ENCODE measurements around the gene CACNA2D2. TPM values are rescaled to one million over a fixed set of nuclear protein-coding genes. Genes with fewer than 3 reads are reported as not detected.

The CACNA2D2 gene
- total RNA-seq, 2 experiments from 2014 or later, result 0.56 to 1.1 TPM

DNA sequence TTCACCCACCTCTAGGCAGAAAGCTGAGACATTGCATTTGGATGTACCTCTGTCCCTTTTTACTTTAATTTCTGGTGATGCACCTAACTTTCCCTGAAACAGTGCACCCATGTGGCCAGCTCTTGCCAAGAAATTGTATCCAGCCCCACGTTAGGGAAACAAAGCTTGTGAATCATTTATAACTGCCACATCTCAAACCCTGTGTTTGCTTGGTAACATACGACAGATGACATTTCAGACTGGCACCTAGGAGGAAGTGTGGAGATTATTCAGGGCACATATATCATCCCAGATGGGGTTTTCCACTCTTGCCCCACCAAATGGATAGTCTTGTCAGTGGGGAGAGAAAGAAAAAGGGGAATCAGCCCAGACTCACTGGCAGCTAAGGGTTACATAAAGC lies 150.7 kb downstream of the CACNA2D2 start:
- ATAC-seq, result no peak
- H3K4me1 Mint-ChIP-seq, result peaks cover 68% of the 10 kb centered on the region
- H3K27me3 Mint-ChIP-seq, result no peaks in the 10 kb centered on the region
- CTCF ChIA-PET, result interaction anchor here (0.8 to 7.2 kb wide), 6 partner anchors 8 to 190 kb away, joined by 3 to 37 read pairs (median 4); partner anchors contain the start of gene RASSF1
- DNase-seq, result no peak
- no peaks in the 10 kb centered on the region for H3K9me3 Mint-ChIP-seq (ENCODE audit: low read depth)
- peak overlapping the region; percentile 32 for H3K27ac Mint-ChIP-seq
- H3K4me3 Mint-ChIP-seq, result no peak overlapping the region
- peaks cover 21% of the 10 kb centered on the region for H3K36me3 Mint-ChIP-seq

GRCh38 chr3:50351323-50351697 lies 152.1 kb downstream of the CACNA2D2 start:
- ATAC-seq, result no peak
- no peaks in the 10 kb centered on the region for H3K9me3 Mint-ChIP-seq (ENCODE audit: low read depth)
- peak overlapping the region; percentile 93 for H3K4me3 Mint-ChIP-seq
- peaks cover 65% of the 10 kb centered on the region for H3K4me1 Mint-ChIP-seq
- H3K27me3 Mint-ChIP-seq, result no peaks in the 10 kb centered on the region
- CTCF ChIA-PET, result interaction anchor here (1.2 to 8.3 kb wide), 6 partner anchors 8 to 191 kb away, joined by 3 to 64 read pairs (median 6); partner anchors contain the start of gene TMEM115
- peak overlapping the region; percentile 97 for H3K27ac Mint-ChIP-seq
- peaks cover 22% of the 10 kb centered on the region for H3K36me3 Mint-ChIP-seq
- DNase-seq, result no peak

GRCh38 chr3:50350527-50351322 lies 152.7 kb downstream of the CACNA2D2 start, which contains the start of the genes CYB561D2 and NPRL2:
Gene CYB561D2 (plus strand): TSS chr3:50350862. CDS start chr3:50351434, 572 bp downstream.
Gene NPRL2 (minus strand): TSS chr3:50350775. CDS start chr3:50350652, 123 bp downstream.
- ATAC-seq, result peak; percentile 92
- Mint-ChIP-seq H3K4me3 (peak within 1 kb of the TSS; percentile 93), H3K4me1 (peaks cover 63% of the 10 kb centered on the region), H3K27me3 (no peaks in the 10 kb centered on the region), H3K9me3 (ENCODE audit: low read depth) (no peaks in the 10 kb centered on the region), H3K36me3 (peaks cover 23% of the 10 kb centered on the region), H3K27ac (peak within 1 kb of the TSS; percentile 97)
- CTCF ChIA-PET, result interaction anchor here (0.6 to 8.3 kb wide), 12 partner anchors 9 to 261 kb away, joined by 3 to 64 read pairs (median 4); partner anchors contain the start of genes C3orf18, CISH, HEMK1 and TMEM115
- DNase-seq, result peak; percentile 100

DNA sequence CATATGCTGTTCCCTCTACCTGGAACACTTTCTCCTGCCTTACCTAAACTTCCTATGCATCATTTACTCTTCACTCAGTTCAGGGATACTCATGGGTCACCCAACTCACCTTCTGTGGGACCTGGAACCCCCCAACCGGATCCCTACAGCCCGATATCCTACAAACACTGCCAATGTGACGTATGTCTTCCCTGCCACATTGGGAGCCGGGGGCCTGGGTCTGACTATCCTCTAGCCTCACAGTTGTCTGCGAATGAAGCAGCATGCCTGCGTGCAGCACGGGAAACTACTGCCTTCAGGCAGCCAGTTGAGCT lies 153.3 kb downstream of the CACNA2D2 start:
- H3K4me3 Mint-ChIP-seq, result peak overlapping the region; percentile 93
- DNase-seq (no peak), ATAC-seq (no peak)
- H3K27me3 Mint-ChIP-seq, result no peaks in the 10 kb centered on the region
- H3K27ac Mint-ChIP-seq, result peak overlapping the region; percentile 97
- peaks cover 21% of the 10 kb centered on the region for H3K36me3 Mint-ChIP-seq
- CTCF ChIA-PET, result interaction anchor here (0.6 to 8.3 kb wide), 12 partner anchors 10 to 262 kb away, joined by 3 to 64 read pairs (median 4); partner anchors contain the start of genes C3orf18, CISH, HEMK1 and TMEM115
- H3K9me3 Mint-ChIP-seq (ENCODE audit: low read depth), result no peaks in the 10 kb centered on the region
- H3K4me1 Mint-ChIP-seq, result peaks cover 67% of the 10 kb centered on the region

GRCh38 chr3:50347187-50347813 lies 156.1 kb downstream of the CACNA2D2 start:
- Mint-ChIP-seq H3K27me3 (no peaks in the 10 kb centered on the region), H3K36me3 (peaks cover 13% of the 10 kb centered on the region), H3K27ac (peak overlapping the region; percentile 67), H3K9me3 (ENCODE audit: low read depth) (no peaks in the 10 kb centered on the region), H3K4me3 (no peak overlapping the region), H3K4me1 (peaks cover 79% of the 10 kb centered on the region)
- DNase-seq, result peak; percentile 86
- CTCF ChIA-PET, result interaction anchor here (0.6 to 8.3 kb wide), 19 partner anchors 10 to 266 kb away, joined by 3 to 64 read pairs (median 4); partner anchors contain the start of genes HEMK1, HYAL3, NAA80 and TUSC2
- ATAC-seq, result no peak

DNA sequence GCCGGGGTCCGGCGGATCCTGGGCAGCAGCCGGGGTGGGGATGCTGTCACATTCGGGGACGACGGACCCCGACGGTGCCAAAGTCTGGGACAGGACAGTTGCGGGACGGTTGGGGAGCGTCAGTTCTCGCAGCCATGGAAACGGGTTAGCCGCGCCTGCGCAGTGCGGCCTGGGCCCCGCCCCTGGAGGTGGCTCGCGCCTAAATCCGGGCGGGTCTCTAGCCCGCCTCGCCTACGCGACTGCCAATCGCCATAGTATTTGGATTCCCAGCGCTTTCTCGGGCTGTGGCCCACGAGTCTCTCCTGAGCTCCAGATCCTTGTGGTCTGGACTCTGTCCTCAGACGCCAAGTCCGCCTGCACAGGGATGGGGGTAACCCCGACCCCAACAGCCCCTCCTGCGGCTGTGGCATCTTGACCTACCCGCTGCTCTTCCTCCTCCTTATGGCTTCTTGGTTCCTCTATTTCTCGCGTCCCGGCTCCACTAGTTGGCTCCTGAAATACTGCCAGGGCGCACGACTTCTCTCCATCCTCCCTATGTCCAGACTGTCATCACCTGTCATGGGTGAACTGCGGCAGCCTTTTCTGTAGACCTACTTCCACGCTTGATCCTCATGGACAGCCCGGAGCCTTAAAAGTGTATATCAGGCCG lies 157.7 kb downstream of the CACNA2D2 start, which contains the start of gene ZMYND10:
ZMYND10 (minus strand) TSS at position 147 of the 649 bp plus-strand sequence. CDS start 153 bp downstream, outside the sequence.
- no peaks in the 10 kb centered on the region for H3K27me3 Mint-ChIP-seq
- peaks cover 84% of the 10 kb centered on the region for H3K4me1 Mint-ChIP-seq
- ATAC-seq (peak; percentile 21), DNase-seq (peak; percentile 87)
- H3K27ac Mint-ChIP-seq, result peak within 1 kb of the TSS; percentile 70
- peaks cover 12% of the 10 kb centered on the region for H3K36me3 Mint-ChIP-seq
- no peaks in the 10 kb centered on the region for H3K9me3 Mint-ChIP-seq (ENCODE audit: low read depth)
- peak within 1 kb of the TSS; percentile 55 for H3K4me3 Mint-ChIP-seq
- CTCF ChIA-PET, result interaction anchor here (1.3 to 8.3 kb wide), 5 partner anchors 8 to 227 kb away, joined by 3 to 64 read pairs (median 6); no protein-coding TSS in a partner anchor

- H3K27ac Mint-ChIP-seq, result no peak overlapping the region
- no peaks in the 10 kb centered on the region for H3K9me3 Mint-ChIP-seq (ENCODE audit: low read depth)
- no peak for ATAC-seq
- H3K4me3 Mint-ChIP-seq, result peak overlapping the region; percentile 55
- H3K27me3 Mint-ChIP-seq, result no peaks in the 10 kb centered on the region
- peaks cover 14% of the 10 kb centered on the region for H3K36me3 Mint-ChIP-seq
- CTCF ChIA-PET, result interaction anchor here (1.0 to 8.3 kb wide), 6 partner anchors 8 to 228 kb away, joined by 3 to 64 read pairs (median 3); no protein-coding TSS in a partner anchor
- H3K4me1 Mint-ChIP-seq, result peaks cover 78% of the 10 kb centered on the region
- no peak for DNase-seq
These were observed 158.4 kb downstream of the CACNA2D2 start for GRCh38 chr3:50345008-50345407.

- no peaks in the 10 kb centered on the region for H3K27me3 Mint-ChIP-seq
- H3K4me3 Mint-ChIP-seq, result no peak overlapping the region
- CTCF ChIA-PET, result interaction anchor here (0.7 to 8.3 kb wide), 3 partner anchors 14 to 199 kb away, joined by 3 to 64 read pairs (median 4); no protein-coding TSS in a partner anchor
- peaks cover 24% of the 10 kb centered on the region for H3K36me3 Mint-ChIP-seq
- peaks cover 58% of the 10 kb centered on the region for H3K4me1 Mint-ChIP-seq
- ATAC-seq, result no peak
- H3K9me3 Mint-ChIP-seq (ENCODE audit: low read depth), result no peaks in the 10 kb centered on the region
- peak overlapping the region; percentile 68 for H3K27ac Mint-ChIP-seq
- no peak for DNase-seq
These were observed 160.4 kb downstream of the CACNA2D2 start for GRCh38 chr3:50342813-50343633.

DNA sequence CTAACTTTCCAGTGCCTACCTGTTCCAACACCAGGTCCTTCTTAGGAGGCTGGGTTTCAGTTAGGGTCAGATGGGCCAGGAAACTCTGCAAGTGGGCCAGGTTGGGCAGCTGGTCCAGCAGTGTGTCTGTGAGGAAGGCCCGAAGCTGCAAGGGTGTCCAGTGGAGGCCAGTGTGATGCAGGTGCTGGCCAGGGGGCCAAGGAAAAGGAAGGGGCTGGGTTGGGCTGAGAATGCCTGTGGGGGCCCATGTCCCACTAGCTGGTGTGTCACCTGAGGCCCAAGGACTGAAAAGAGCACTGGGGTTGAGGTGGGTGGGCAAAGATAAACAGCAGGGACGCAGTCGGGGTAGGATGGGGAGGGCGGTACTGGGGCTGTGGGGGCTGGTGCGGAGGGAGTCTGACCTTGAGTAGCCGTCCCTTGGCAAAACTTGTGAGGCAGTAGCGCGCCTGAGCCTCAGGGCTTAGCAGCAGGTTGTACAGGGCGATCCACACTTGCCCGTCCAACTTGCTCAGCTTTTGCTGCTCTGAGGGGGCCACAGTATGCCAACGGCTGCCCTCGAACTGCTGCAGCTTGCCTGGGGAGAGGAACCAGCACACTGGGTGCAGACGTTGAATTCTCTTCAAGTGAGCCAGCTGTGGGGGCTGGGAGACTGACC lies 161.3 kb downstream of the CACNA2D2 start:
- ATAC-seq (no peak), DNase-seq (no peak)
- H3K27me3 Mint-ChIP-seq, result no peaks in the 10 kb centered on the region
- CTCF ChIA-PET, result interaction anchor here (0.7 to 2.4 kb wide), 6 partner anchors 11 to 230 kb away, joined by 3 to 6 read pairs (median 4); no protein-coding TSS in a partner anchor
- H3K4me1 Mint-ChIP-seq, result peaks cover 49% of the 10 kb centered on the region
- H3K9me3 Mint-ChIP-seq (ENCODE audit: low read depth), result no peaks in the 10 kb centered on the region
- H3K4me3 Mint-ChIP-seq, result peak overlapping the region; percentile 92
- peaks cover 29% of the 10 kb centered on the region for H3K36me3 Mint-ChIP-seq
- H3K27ac Mint-ChIP-seq, result peak overlapping the region; percentile 68

DNA sequence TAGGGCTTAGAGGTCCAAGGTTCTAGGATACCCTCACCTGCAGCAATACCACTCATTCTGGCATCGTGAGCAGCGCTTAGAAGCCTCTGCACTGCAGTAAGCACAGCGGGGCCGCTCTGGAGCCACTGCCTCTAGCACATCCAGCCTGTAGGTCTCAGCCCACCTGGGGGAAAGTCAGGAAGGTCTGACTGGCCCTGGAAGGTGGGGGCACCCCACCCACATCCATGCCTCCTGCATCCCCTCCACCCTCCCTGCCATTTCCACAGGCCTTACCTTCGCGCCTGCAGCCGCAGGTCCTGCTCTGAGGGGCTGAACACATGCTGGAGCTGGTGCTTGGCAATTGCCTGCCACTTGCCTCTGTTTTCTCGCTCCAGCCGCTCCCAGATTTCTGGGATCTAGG lies 161.9 kb downstream of the CACNA2D2 start:
- peaks cover 32% of the 10 kb centered on the region for H3K36me3 Mint-ChIP-seq
- H3K4me1 Mint-ChIP-seq, result peaks cover 48% of the 10 kb centered on the region
- no peaks in the 10 kb centered on the region for H3K27me3 Mint-ChIP-seq
- CTCF ChIA-PET, result interaction anchor here (1.1 to 2.4 kb wide), 8 partner anchors 8 to 268 kb away, joined by 3 to 8 read pairs (median 5); partner anchors contain the start of genes HYAL3 and NAA80
- ATAC-seq, result peak; percentile 3
- peak overlapping the region; percentile 94 for H3K27ac Mint-ChIP-seq
- DNase-seq, result no peak
- peak overlapping the region; percentile 92 for H3K4me3 Mint-ChIP-seq
- no peaks in the 10 kb centered on the region for H3K9me3 Mint-ChIP-seq (ENCODE audit: low read depth)

DNA sequence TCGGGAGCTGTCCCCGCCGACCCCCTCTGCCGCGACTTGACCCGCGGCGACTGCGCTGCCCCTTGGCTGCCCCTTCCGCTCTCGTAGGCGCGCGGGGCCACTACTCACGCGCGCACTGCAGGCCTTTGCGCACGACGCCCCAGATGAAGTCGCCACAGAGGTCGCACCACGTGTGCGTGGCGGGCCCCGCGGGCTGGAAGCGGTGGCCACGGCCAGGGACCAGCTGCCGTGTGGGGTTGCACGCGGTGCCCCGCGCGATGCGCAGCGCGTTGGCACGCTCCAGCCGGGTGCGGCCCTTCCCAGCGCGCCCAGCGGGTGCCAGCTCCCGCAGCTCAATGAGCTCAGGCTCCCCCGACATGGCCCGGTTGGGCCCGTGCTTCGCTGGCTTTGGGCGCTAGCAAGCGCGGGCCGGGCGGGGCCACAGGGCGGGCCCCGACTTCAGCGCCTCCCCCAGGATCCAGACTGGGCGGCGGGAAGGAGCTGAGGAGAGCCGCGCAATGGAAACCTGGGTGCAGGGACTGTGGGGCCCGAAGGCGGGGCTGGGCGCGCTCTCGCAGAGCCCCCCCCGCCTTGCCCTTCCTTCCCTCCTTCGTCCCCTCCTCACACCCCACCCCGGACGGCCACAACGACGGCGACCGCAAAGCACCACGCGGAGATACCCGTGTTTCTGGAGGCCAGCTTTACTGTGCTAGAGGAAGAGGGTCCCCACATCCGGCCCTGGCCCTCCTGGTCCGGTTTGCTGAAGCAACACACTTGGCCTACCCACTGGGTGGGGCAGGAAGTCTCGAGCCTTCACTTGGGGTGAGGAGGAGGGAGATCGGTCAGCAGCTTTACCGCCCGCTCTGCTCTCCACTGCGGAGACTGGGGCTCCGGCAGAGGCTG lies 162.7 kb downstream of the CACNA2D2 start, which contains the start of gene RASSF1:
RASSF1 (minus strand) TSS at position 389 of the 882 bp plus-strand sequence; CDS start at position 358, 31 bp downstream.
- peaks cover 38% of the 10 kb centered on the region for H3K36me3 Mint-ChIP-seq
- peak within 1 kb of the TSS; percentile 92 for H3K4me3 Mint-ChIP-seq
- ATAC-seq, result peak; percentile 57
- DNase-seq, result peak; percentile 98
- peak within 1 kb of the TSS; percentile 94 for H3K27ac Mint-ChIP-seq
- peaks cover 49% of the 10 kb centered on the region for H3K4me1 Mint-ChIP-seq
- CTCF ChIA-PET, result interaction anchor here (0.7 to 2.4 kb wide), 12 partner anchors 8 to 269 kb away, joined by 3 to 8 read pairs (median 4); partner anchors contain the start of genes HYAL3 and NAA80
- no peaks in the 10 kb centered on the region for H3K9me3 Mint-ChIP-seq (ENCODE audit: low read depth)
- no peaks in the 10 kb centered on the region for H3K27me3 Mint-ChIP-seq

Data from activated CD8-positive, alpha-beta memory T cell treated with anti-CD3 and anti-CD28 coated beads, Interleukin-2, amount 10 ng/mL, durations not matched to agents 7 days and 5 days (primary cell).